Measurements from ENCODE around the gene SEMA6D. TPM values are rescaled to one million over a fixed set of nuclear protein-coding genes. Genes with fewer than 3 reads are reported as not detected.

Gene SEMA6D
- total RNA-seq, 5 donors from 2014 or later (not counting 1 experiment from before 2014, with no cell fraction given): 0.06 TPM; not detected in 4

DNA sequence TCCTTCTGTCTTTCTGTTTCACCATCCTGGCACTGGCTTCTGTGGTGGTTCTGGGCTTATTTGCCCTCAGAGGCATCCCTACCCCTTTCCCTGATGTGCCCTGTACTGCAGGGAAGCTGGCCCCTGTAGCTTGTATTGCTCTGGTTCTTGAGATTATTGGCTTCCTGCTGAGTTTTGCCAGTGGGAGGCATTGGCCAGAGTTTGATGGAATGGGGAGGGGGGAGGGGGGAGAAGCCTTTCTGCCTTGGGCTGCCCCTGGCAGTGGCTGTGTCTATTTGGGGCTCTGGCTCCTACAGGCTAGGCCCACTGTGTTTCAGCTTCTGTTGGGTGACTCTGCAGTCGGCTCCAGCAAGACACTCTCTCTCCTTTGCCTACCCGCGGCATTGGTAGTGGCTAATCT is 41.6 kb upstream of the SEMA6D start:
- Mint-ChIP-seq H3K4me1 (no peaks in the 10 kb centered on the region), H3K36me3 (no peaks in the 10 kb centered on the region), H3K9me3 (peaks cover 0 to 9% (median 0%) of the 10 kb centered on the region in 3 donors), H3K27ac (no peak overlapping the region), H3K27me3 (peaks cover 2 to 3% of the 10 kb centered on the region in 2 donors), H3K4me3 (no peak overlapping the region)
- H3K4me1 ChIP-seq (ENCODE audit: control insufficient read depth in 1 of 2, extremely low read depth in 1 of 2, insufficient read depth in 2 of 2, low read length in 2 of 2): no peaks in the 10 kb centered on the region
- POLR2A ChIA-PET: no interaction called here
- no peaks in the 10 kb centered on the region for H3K9me3 ChIP-seq
- no peak overlapping the region for H3K27ac ChIP-seq (ENCODE audit: low read length)
- no peaks in the 10 kb centered on the region for H3K27me3 ChIP-seq (replicated peaks in 1 of 2; ENCODE audit: control insufficient read depth in 2 of 2, extremely low read depth in 1 of 2, insufficient read depth in 2 of 2, low read length in 1 of 2)
- DNase-seq (no peak), ATAC-seq (replicated peaks in 1 of 4) (no peak)
- H3K4me3 ChIP-seq (ENCODE audit: control insufficient read depth in 1 of 2, extremely low read depth in 1 of 2, low read length in 1 of 2): no peak overlapping the region
- CTCF ChIA-PET: no interaction called here
- WGBS (ENCODE audit: insufficient coverage): no CpG with 5 or more reads among the region's 3 CpGs
- H3K36me3 ChIP-seq (ENCODE audit: control insufficient read depth in 2 of 2, extremely low read depth in 1 of 2, insufficient read depth in 1 of 2, low read length in 1 of 2): no peaks in the 10 kb centered on the region

DNA sequence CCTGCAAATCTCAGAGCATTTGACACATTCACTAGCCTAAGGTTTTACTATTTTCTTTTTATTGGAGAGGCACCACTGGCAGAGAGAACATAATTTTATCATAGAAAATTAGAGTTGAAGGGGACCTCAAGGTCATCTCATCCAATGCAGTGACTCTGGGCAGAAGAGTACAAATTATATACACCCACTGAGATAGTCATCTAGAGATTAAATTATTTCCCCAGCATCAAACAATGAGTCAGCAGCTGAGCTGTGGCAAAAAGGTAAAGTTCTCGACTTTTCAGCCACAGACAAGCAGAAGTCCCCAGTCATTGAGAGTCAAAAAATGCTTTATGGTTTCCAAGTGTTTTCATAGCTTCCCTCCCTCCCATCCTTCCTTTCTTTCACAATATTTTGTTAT is 39.3 kb upstream of the SEMA6D start:
- Histone ChIP-seq H3K9me3 (no peaks in the 10 kb centered on the region), H3K4me1 (ENCODE audit: control insufficient read depth in 1 of 2, extremely low read depth in 1 of 2, insufficient read depth in 2 of 2, low read length in 2 of 2) (no peaks in the 10 kb centered on the region), H3K4me3 (ENCODE audit: control insufficient read depth in 1 of 2, extremely low read depth in 1 of 2, low read length in 1 of 2) (no peak overlapping the region), H3K27ac (ENCODE audit: low read length) (no peak overlapping the region), H3K36me3 (ENCODE audit: control insufficient read depth in 2 of 2, extremely low read depth in 1 of 2, insufficient read depth in 1 of 2, low read length in 1 of 2) (no peaks in the 10 kb centered on the region), H3K27me3 (replicated peaks in 1 of 2; ENCODE audit: control insufficient read depth in 2 of 2, extremely low read depth in 1 of 2, insufficient read depth in 2 of 2, low read length in 1 of 2) (no peaks in the 10 kb centered on the region)
- no peak overlapping the region for H3K4me3 Mint-ChIP-seq
- POLR2A ChIA-PET: no interaction called here
- H3K27me3 Mint-ChIP-seq: peaks cover 2 to 3% of the 10 kb centered on the region in 2 donors
- CTCF ChIA-PET: no interaction called here
- no peaks in the 10 kb centered on the region for H3K4me1 Mint-ChIP-seq
- no peaks in the 10 kb centered on the region for H3K36me3 Mint-ChIP-seq
- no peak overlapping the region for H3K27ac Mint-ChIP-seq
- H3K9me3 Mint-ChIP-seq: peaks cover 0 to 4% (median 0%) of the 10 kb centered on the region in 3 donors
- no CpG with 5 or more reads among the region's 1 CpG for WGBS (ENCODE audit: insufficient coverage)
- ATAC-seq (replicated peaks in 1 of 4) (no peak), DNase-seq (no peak)

DNA sequence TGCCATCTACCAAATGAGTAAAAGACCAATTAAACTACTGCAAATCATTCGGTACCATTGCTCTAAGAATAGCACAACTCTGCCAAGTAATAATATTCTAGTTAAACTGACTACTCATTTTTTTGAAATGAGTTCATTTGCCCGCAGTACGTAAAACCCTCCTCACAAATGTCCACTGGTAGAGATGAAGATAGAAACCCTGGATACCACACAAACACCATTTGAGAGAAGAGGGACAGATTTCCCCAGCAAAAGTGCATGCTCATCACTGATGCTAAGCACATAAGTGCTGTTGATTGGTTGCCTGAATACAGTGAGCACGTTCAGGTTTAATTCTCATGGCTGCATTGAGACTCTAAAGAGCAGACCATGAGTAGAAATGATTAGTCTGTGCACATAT is 34.6 kb upstream of the SEMA6D start:
- ChIA-PET CTCF (no interaction called here), POLR2A (no interaction called here)
- Histone ChIP-seq H3K9me3 (no peaks in the 10 kb centered on the region), H3K27me3 (replicated peaks in 1 of 2; ENCODE audit: control insufficient read depth in 2 of 2, extremely low read depth in 1 of 2, insufficient read depth in 2 of 2, low read length in 1 of 2) (no peaks in the 10 kb centered on the region), H3K4me1 (ENCODE audit: control insufficient read depth in 1 of 2, extremely low read depth in 1 of 2, insufficient read depth in 2 of 2, low read length in 2 of 2) (no peaks in the 10 kb centered on the region), H3K27ac (ENCODE audit: low read length) (no peak overlapping the region), H3K4me3 (ENCODE audit: control insufficient read depth in 1 of 2, extremely low read depth in 1 of 2, low read length in 1 of 2) (no peak overlapping the region), H3K36me3 (ENCODE audit: control insufficient read depth in 2 of 2, extremely low read depth in 1 of 2, insufficient read depth in 1 of 2, low read length in 1 of 2) (no peaks in the 10 kb centered on the region)
- no CpG with 5 or more reads among the region's 4 CpGs for WGBS (ENCODE audit: insufficient coverage)
- Mint-ChIP-seq H3K27me3 (no peaks in the 10 kb centered on the region), H3K4me1 (no peaks in the 10 kb centered on the region), H3K36me3 (no peaks in the 10 kb centered on the region), H3K9me3 (no peaks in the 10 kb centered on the region), H3K4me3 (no peak overlapping the region), H3K27ac (no peak overlapping the region)
- ATAC-seq (replicated peaks in 1 of 4): no peak
- no peak for DNase-seq

DNA sequence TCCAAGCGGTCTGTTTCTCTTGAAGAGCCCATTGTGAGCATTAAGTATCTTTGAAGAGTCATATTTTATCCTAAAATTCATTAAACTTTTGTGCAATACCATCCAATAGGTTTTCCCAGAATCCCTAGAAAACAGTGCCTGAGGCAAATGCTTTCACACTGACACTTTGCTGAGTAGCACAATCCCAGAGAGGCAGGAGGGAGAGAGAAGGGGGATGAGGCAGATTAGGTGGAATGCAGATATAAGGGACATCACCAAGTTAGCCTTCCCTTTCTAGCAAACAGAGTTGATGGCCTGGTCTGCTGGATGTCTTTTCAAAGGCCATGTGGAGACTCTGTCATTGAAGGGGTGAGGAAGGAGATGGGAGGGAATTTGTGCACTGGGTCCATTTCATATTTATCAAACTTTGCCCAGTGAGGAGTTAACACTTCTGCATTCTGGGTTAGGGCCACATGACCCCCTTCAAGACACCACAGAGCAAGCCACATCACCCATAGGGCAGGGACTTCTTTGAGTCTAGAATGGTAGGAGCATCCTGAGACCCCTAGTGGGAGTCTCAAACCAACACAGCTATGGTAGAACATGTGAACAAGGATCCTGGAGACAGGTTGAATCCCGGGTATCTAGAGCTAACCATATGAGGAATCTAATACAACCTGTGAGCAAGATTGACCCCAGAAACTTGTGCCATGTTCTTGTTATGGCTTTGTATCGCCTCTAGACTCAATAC is 32.0 kb upstream of the SEMA6D start:
- Mint-ChIP-seq H3K4me1 (no peaks in the 10 kb centered on the region), H3K9me3 (no peaks in the 10 kb centered on the region), H3K4me3 (no peak overlapping the region), H3K36me3 (no peaks in the 10 kb centered on the region), H3K27ac (no peak overlapping the region), H3K27me3 (no peaks in the 10 kb centered on the region)
- Histone ChIP-seq H3K4me1 (ENCODE audit: control insufficient read depth in 1 of 2, extremely low read depth in 1 of 2, insufficient read depth in 2 of 2, low read length in 2 of 2) (no peaks in the 10 kb centered on the region), H3K36me3 (ENCODE audit: control insufficient read depth in 2 of 2, extremely low read depth in 1 of 2, insufficient read depth in 1 of 2, low read length in 1 of 2) (no peaks in the 10 kb centered on the region), H3K27ac (ENCODE audit: low read length) (no peak overlapping the region), H3K4me3 (ENCODE audit: control insufficient read depth in 1 of 2, extremely low read depth in 1 of 2, low read length in 1 of 2) (no peak overlapping the region), H3K27me3 (replicated peaks in 1 of 2; ENCODE audit: control insufficient read depth in 2 of 2, extremely low read depth in 1 of 2, insufficient read depth in 2 of 2, low read length in 1 of 2) (no peaks in the 10 kb centered on the region), H3K9me3 (no peaks in the 10 kb centered on the region)
- ChIA-PET CTCF (no interaction called here), POLR2A (no interaction called here)
- WGBS (ENCODE audit: insufficient coverage): 75% methylated on average over 2 of the region's 3 CpGs
- no peak for ATAC-seq (replicated peaks in 1 of 4)
- DNase-seq: no peak

DNA sequence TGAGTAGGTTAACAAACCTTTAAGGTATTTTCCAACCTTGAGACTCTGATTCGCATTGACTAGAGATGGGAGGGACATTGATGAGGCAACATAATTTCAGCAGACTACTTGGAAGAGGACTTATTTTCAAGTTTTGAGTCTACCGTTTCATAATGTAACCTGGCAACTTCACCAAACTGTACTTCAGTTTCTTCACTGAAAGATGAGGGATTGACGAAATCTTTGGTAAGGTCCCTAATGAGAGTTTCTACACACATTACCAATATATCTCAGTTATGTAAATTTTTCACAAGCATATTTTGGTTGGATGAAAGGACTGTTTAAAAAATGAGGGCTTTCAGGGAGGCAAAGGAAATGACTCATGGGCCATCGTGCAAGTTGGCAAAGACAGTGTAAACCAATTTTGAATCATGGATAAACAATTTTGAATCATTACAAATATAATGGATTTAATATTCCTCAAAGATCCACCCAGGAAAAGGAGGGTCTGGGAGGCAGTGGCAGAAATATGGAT is 28.7 kb upstream of the SEMA6D start:
- ATAC-seq (replicated peaks in 1 of 4): no peak
- CTCF ChIA-PET: no interaction called here

DNA sequence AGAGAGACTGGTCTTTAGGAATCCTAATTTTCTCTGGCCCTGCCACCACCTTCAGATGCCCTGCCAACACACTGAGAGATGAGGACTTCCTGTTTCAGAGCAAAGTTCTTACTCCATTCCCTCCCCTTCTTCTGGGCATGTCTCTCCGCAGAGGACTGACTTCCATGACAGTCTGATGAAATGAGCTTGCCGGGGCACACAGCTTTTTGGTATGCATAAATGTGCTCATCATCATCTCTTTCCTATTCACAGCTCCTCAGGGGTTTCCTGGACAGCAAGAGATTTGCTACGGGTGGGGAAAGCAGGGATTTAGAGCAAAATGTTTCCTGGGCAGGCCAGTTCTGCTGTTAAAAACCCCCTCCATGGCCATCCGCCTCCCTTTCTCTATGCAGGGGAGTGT is 27.6 kb upstream of the SEMA6D start:
- H3K27me3 Mint-ChIP-seq: no peaks in the 10 kb centered on the region
- Histone ChIP-seq H3K4me1 (ENCODE audit: control insufficient read depth in 1 of 2, extremely low read depth in 1 of 2, insufficient read depth in 2 of 2, low read length in 2 of 2) (no peaks in the 10 kb centered on the region), H3K27me3 (replicated peaks in 1 of 2; ENCODE audit: control insufficient read depth in 2 of 2, extremely low read depth in 1 of 2, insufficient read depth in 2 of 2, low read length in 1 of 2) (no peaks in the 10 kb centered on the region), H3K4me3 (ENCODE audit: control insufficient read depth in 1 of 2, extremely low read depth in 1 of 2, low read length in 1 of 2) (no peak overlapping the region), H3K27ac (ENCODE audit: low read length) (no peak overlapping the region), H3K9me3 (no peaks in the 10 kb centered on the region), H3K36me3 (ENCODE audit: control insufficient read depth in 2 of 2, extremely low read depth in 1 of 2, insufficient read depth in 1 of 2, low read length in 1 of 2) (no peaks in the 10 kb centered on the region)
- no peaks in the 10 kb centered on the region for H3K9me3 Mint-ChIP-seq
- no peak overlapping the region for H3K27ac Mint-ChIP-seq
- no peak overlapping the region for H3K4me3 Mint-ChIP-seq
- WGBS (ENCODE audit: insufficient coverage): 90% methylated on average over 2 of the region's 4 CpGs
- no peaks in the 10 kb centered on the region for H3K36me3 Mint-ChIP-seq
- H3K4me1 Mint-ChIP-seq: no peaks in the 10 kb centered on the region
- no peak for DNase-seq
- ATAC-seq (replicated peaks in 1 of 4): no peak
- CTCF ChIA-PET: no interaction called here
- POLR2A ChIA-PET: no interaction called here

More for the DNA sequence above, 28.7 kb upstream of the SEMA6D start:
- Histone ChIP-seq H3K4me1 (ENCODE audit: control insufficient read depth in 1 of 2, extremely low read depth in 1 of 2, insufficient read depth in 2 of 2, low read length in 2 of 2) (no peaks in the 10 kb centered on the region), H3K4me3 (ENCODE audit: control insufficient read depth in 1 of 2, extremely low read depth in 1 of 2, low read length in 1 of 2) (no peak overlapping the region), H3K27ac (ENCODE audit: low read length) (no peak overlapping the region), H3K9me3 (no peaks in the 10 kb centered on the region), H3K36me3 (ENCODE audit: control insufficient read depth in 2 of 2, extremely low read depth in 1 of 2, insufficient read depth in 1 of 2, low read length in 1 of 2) (no peaks in the 10 kb centered on the region), H3K27me3 (replicated peaks in 1 of 2; ENCODE audit: control insufficient read depth in 2 of 2, extremely low read depth in 1 of 2, insufficient read depth in 2 of 2, low read length in 1 of 2) (no peaks in the 10 kb centered on the region)
- POLR2A ChIA-PET: no interaction called here
- Mint-ChIP-seq H3K4me1 (no peaks in the 10 kb centered on the region), H3K4me3 (no peak overlapping the region), H3K27me3 (no peaks in the 10 kb centered on the region), H3K9me3 (no peaks in the 10 kb centered on the region), H3K36me3 (no peaks in the 10 kb centered on the region), H3K27ac (no peak overlapping the region)
- no peak for DNase-seq
- WGBS (ENCODE audit: insufficient coverage): no CpG with 5 or more reads among the region's 4 CpGs

DNA sequence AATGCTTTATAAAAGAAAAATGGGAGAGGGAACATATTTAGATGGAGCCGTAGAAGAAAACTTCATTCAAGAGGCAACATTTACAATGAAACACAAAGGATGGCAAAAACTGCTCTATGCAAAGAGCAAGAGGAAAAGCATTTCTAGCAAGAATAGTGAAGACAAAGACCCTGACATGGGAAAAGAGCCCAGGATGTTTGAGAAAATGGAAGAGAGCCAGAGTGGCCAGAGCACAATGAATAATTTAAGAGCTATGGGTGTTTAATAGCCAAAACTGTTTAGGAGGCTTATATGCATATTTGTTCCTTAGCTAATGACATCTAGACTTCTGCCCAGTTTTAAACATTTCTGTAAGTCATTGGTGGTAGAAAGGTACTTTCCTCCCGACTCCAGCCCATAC is 25.4 kb upstream of the SEMA6D start:
- Histone ChIP-seq H3K36me3 (ENCODE audit: control insufficient read depth in 2 of 2, extremely low read depth in 1 of 2, insufficient read depth in 1 of 2, low read length in 1 of 2) (no peaks in the 10 kb centered on the region), H3K27ac (ENCODE audit: low read length) (no peak overlapping the region), H3K27me3 (replicated peaks in 1 of 2; ENCODE audit: control insufficient read depth in 2 of 2, extremely low read depth in 1 of 2, insufficient read depth in 2 of 2, low read length in 1 of 2) (no peaks in the 10 kb centered on the region), H3K9me3 (no peaks in the 10 kb centered on the region), H3K4me1 (ENCODE audit: control insufficient read depth in 1 of 2, extremely low read depth in 1 of 2, insufficient read depth in 2 of 2, low read length in 2 of 2) (no peaks in the 10 kb centered on the region), H3K4me3 (ENCODE audit: control insufficient read depth in 1 of 2, extremely low read depth in 1 of 2, low read length in 1 of 2) (no peak overlapping the region)
- ATAC-seq (replicated peaks in 1 of 4) (no peak), DNase-seq (no peak)
- H3K4me3 Mint-ChIP-seq: no peak overlapping the region
- POLR2A ChIA-PET: no interaction called here
- no peaks in the 10 kb centered on the region for H3K27me3 Mint-ChIP-seq
- no peaks in the 10 kb centered on the region for H3K36me3 Mint-ChIP-seq
- CTCF ChIA-PET: no interaction called here
- H3K27ac Mint-ChIP-seq: no peak overlapping the region
- no CpG with 5 or more reads among the region's 2 CpGs for WGBS (ENCODE audit: insufficient coverage)
- H3K4me1 Mint-ChIP-seq: no peaks in the 10 kb centered on the region
- no peaks in the 10 kb centered on the region for H3K9me3 Mint-ChIP-seq

Measured in T-cell (primary cell).